Liver (tissue), 9 donors: ENCODE data around the gene SCGB3A2. TPM values are rescaled to one million over a fixed set of nuclear protein-coding genes. Genes with fewer than 3 reads are reported as not detected.

ENCODE experiments used
- DNase-seq: peaks from one replicate; pipeline ENCODE4 v3.0.0-alpha.2; 2017; ENCODE audit warnings: low spot score
- H3K27ac ChIP-seq, 2 donors: one replicate each; pipeline ENCODE4 v1.7.0; 2013; ENCODE audit warnings: inconsistent platforms in 2 of 2, low read length in 2 of 2, control low read depth in 1 of 2, low read depth in 1 of 2, mild to moderate bottlenecking in 1 of 2
- H3K27me3 ChIP-seq, 4 donors: one replicate each; pipeline versions ENCODE4 v1.6.1 to v1.7.0; 2013; ENCODE audit warnings: low read length in 3 of 4, inconsistent platforms in 1 of 4, mild to moderate bottlenecking in 1 of 4, moderate library complexity in 1 of 4; ENCODE audit not compliant: control insufficient read depth in 4 of 4, insufficient read depth in 4 of 4
- H3K36me3 ChIP-seq, 4 donors: one replicate each; pipeline versions ENCODE4 v1.6.1 to v1.7.0; 2013; ENCODE audit warnings: low read length in 3 of 4, mild to moderate bottlenecking in 3 of 4, low read depth in 1 of 4, moderate library complexity in 1 of 4; ENCODE audit not compliant: control insufficient read depth in 4 of 4, insufficient read depth in 3 of 4
- H3K4me1 ChIP-seq, 4 donors: one replicate each; pipeline versions ENCODE4 v1.6.1 to v1.7.0; 2013; ENCODE audit warnings: low read length in 3 of 4, mild to moderate bottlenecking in 3 of 4, moderate library complexity in 1 of 4; ENCODE audit not compliant: control insufficient read depth in 4 of 4, insufficient read depth in 4 of 4
- H3K4me3 ChIP-seq, 3 donors: one replicate each; pipeline versions ENCODE4 v1.6.1 to v1.7.0; 2013; ENCODE audit warnings: low read length in 3 of 3, control low read depth in 1 of 3, low read depth in 1 of 3, mild to moderate bottlenecking in 1 of 3
- H3K9ac ChIP-seq, 2 donors: one replicate each; pipeline ENCODE4 v1.7.0; 2013; ENCODE audit warnings: low read length in 2 of 2, mild to moderate bottlenecking in 2 of 2, moderate library complexity in 2 of 2, control low read depth in 1 of 2, low read depth in 1 of 2
- H3K9me3 ChIP-seq, 4 donors: one replicate each; pipeline versions ENCODE4 v1.6.1 to v1.7.0; 2013; ENCODE audit warnings: low read length in 3 of 4; ENCODE audit not compliant: control insufficient read depth in 4 of 4
- ATF3 ChIP-seq: IDR thresholded peaks from 2 replicates; pipeline ENCODE4 v1.6.1; 2016; ENCODE audit warnings: antibody characterized with exemption
- CTCF ChIP-seq: fragments of 150-350 bp; IDR thresholded peaks from 2 replicates; pipeline ENCODE4 v1.5.1; 2017; ENCODE audit warnings: improper control_type of control experiment, low read depth, low read length; ENCODE audit not compliant: missing input control
- EGR1 ChIP-seq, 2 donors: IDR thresholded peaks; 2 replicates each; pipeline ENCODE4 v1.6.1; 2016 to 2018; ENCODE audit warnings: antibody characterized with exemption in 2 of 2, low read depth in 2 of 2
- FOXA2 ChIP-seq: IDR thresholded peaks from 2 replicates; pipeline ENCODE4 v1.6.1; 2016; ENCODE audit warnings: antibody characterized with exemption
- GABPA ChIP-seq, 2 donors: IDR thresholded peaks in 1 of 2; conservative IDR thresholded peaks in 1 of 2; 2 replicates each; pipeline ENCODE4 v1.6.1; 2016; ENCODE audit warnings: antibody characterized with exemption in 2 of 2, mild to moderate bottlenecking in 1 of 2, moderate library complexity in 1 of 2
- HNF4A ChIP-seq, 2 donors: conservative IDR thresholded peaks; 2 replicates each; pipeline ENCODE4 v1.6.1; 2016; ENCODE audit warnings: antibody characterized with exemption in 2 of 2, mild to moderate bottlenecking in 2 of 2
- JUND ChIP-seq, 2 donors: IDR thresholded peaks; 2 replicates each; pipeline ENCODE4 v1.6.1; 2016; ENCODE audit warnings: antibody characterized with exemption in 2 of 2
- MAX ChIP-seq: IDR thresholded peaks from 2 replicates; pipeline ENCODE4 v1.6.1; 2016; ENCODE audit warnings: antibody characterized with exemption
- RAD21 ChIP-seq, 2 donors: IDR thresholded peaks; 2 replicates each; pipeline ENCODE4 v1.6.1; 2016; ENCODE audit warnings: antibody characterized with exemption in 2 of 2, mild to moderate bottlenecking in 2 of 2
- REST ChIP-seq: IDR thresholded peaks from 2 replicates; pipeline ENCODE4 v1.6.1; 2016; ENCODE audit warnings: antibody characterized with exemption, mild to moderate bottlenecking
- RXRA ChIP-seq, 2 donors: IDR thresholded peaks; 2 replicates each; pipeline ENCODE4 v1.6.1; 2017 to 2018; ENCODE audit warnings: antibody characterized with exemption in 2 of 2, mild to moderate bottlenecking in 1 of 2
- SP1 ChIP-seq: IDR thresholded peaks from 2 replicates; pipeline ENCODE4 v1.6.1; 2018; ENCODE audit warnings: antibody characterized with exemption, mild to moderate bottlenecking
- TAF1 ChIP-seq: conservative IDR thresholded peaks from 2 replicates; pipeline ENCODE4 v1.6.1; 2016; ENCODE audit warnings: antibody characterized with exemption, mild to moderate bottlenecking
- YY1 ChIP-seq: IDR thresholded peaks from 2 replicates; pipeline ENCODE4 v1.6.1; 2016; ENCODE audit warnings: antibody characterized with exemption, mild to moderate bottlenecking
- ZBTB33 ChIP-seq: IDR thresholded peaks from 2 replicates; pipeline ENCODE4 v1.6.1; 2016; ENCODE audit warnings: antibody characterized with exemption
- WGBS: extraction: QIAGEN DNeasy Blood & Tissue Kit; methylation state at CpG from one replicate; pipeline ENCODE4 v1.1.7; 2013; 5-methylcytosine and 5-hydroxymethylcytosine counted together
- polyA plus RNA-seq, 2 donors: library from polyadenylated mRNA; stranded (reverse) in 1 of 2; unstranded in 1 of 2; fragments of 200-250 nt in 1 of 2; fragments of >200 nt in 1 of 2; fragmentation: Nextera tagmentation in 1 of 2; extraction: Ambion mirVana in 1 of 2; gene quantifications; one replicate each; pipeline versions ENCODE4 v1.2.1 to v1.2.3, GENCODE V29; 2013 to 2015
- total RNA-seq, 2 donors: library from RNA; depleted of rRNA; stranded (reverse); fragments of >200 nt; gene quantifications; one replicate each; pipeline ENCODE4 v1.2.3, GENCODE V29; 2014
- donor health status: healthy.
- donor health status: healthy.
- donor health status: healthy.
- donor health status: healthy.
- donor health status: healthy.

SCGB3A2 gene
- total and polyA plus RNA-seq, 4 donors: not detected

GRCh38 chr5:147879784-147880183 is 1.3 kb downstream of the SCGB3A2 start:
- no peak overlapping the region for H3K4me3 ChIP-seq
- no peaks in the 10 kb centered on the region for H3K36me3 ChIP-seq
- H3K9ac ChIP-seq: no peak overlapping the region
- no peak for TF ChIP-seq GABPA (IDR thresholded peaks at IDR 0.05 in 1 of 2, conservative IDR thresholded peaks at IDR 0.05 in 1 of 2)
- TF ChIP-seq MAX: no peak
- TF ChIP-seq RAD21 (IDR thresholded peaks at IDR 0.05): no peak
- no peaks in the 10 kb centered on the region for H3K9me3 ChIP-seq
- DNase-seq: no peak
- no peak overlapping the region for H3K27ac ChIP-seq
- 95% methylated on average over 3 of the region's 3 CpGs for WGBS
- no peaks in the 10 kb centered on the region for H3K4me1 ChIP-seq
- no peaks in the 10 kb centered on the region for H3K27me3 ChIP-seq

GRCh38 chr5:147880487-147880886 is 2.0 kb downstream of the SCGB3A2 start:
- H3K9me3 ChIP-seq: no peaks in the 10 kb centered on the region
- no peak for DNase-seq
- no peaks in the 10 kb centered on the region for H3K36me3 ChIP-seq
- no peaks in the 10 kb centered on the region for H3K27me3 ChIP-seq
- H3K4me3 ChIP-seq: no peak overlapping the region
- H3K27ac ChIP-seq: no peak overlapping the region
- H3K9ac ChIP-seq: no peak overlapping the region
- H3K4me1 ChIP-seq: no peaks in the 10 kb centered on the region
- 90% methylated on average over 2 of the region's 2 CpGs for WGBS
- TF ChIP-seq HNF4A (conservative IDR thresholded peaks at IDR 0.05) (no peak), YY1 (no peak), GABPA (IDR thresholded peaks at IDR 0.05 in 1 of 2, conservative IDR thresholded peaks at IDR 0.05 in 1 of 2) (no peak), RXRA (IDR thresholded peaks at IDR 0.05) (no peak)

- Histone ChIP-seq H3K27ac (no peak overlapping the region), H3K36me3 (no peaks in the 10 kb centered on the region), H3K4me1 (no peaks in the 10 kb centered on the region), H3K9ac (no peak overlapping the region), H3K4me3 (no peak overlapping the region), H3K27me3 (no peaks in the 10 kb centered on the region), H3K9me3 (no peaks in the 10 kb centered on the region)
- DNase-seq: no peak
- TF ChIP-seq EGR1 (IDR thresholded peaks at IDR 0.05; ENCODE audit: low read depth in 2 of 2): no peak
- no peak for TF ChIP-seq RXRA (IDR thresholded peaks at IDR 0.05)
- TF ChIP-seq MAX: no peak
- TF ChIP-seq TAF1: no peak
- no peak for TF ChIP-seq SP1
- no peak for TF ChIP-seq JUND (IDR thresholded peaks at IDR 0.05)
- no peak for TF ChIP-seq YY1
- no peak for TF ChIP-seq FOXA2
- TF ChIP-seq GABPA (IDR thresholded peaks at IDR 0.05 in 1 of 2, conservative IDR thresholded peaks at IDR 0.05 in 1 of 2): no peak
- TF ChIP-seq RAD21 (IDR thresholded peaks at IDR 0.05): no peak
- no peak for TF ChIP-seq REST
- no peak for TF ChIP-seq ATF3
- TF ChIP-seq ZBTB33: no peak
- no peak for TF ChIP-seq CTCF
- WGBS: 67% methylated on average over 6 of the region's 6 CpGs
Measured at GRCh38 chr5:147882586-147883313, 4.2 kb downstream of the SCGB3A2 start.
